NT2/D1 (cell line): Measurements from ENCODE around the gene CYP27A1.
A peak's percentile ranks its signal among the peaks of the same experiment; 100 is the strongest.

Experiments
- DNase-seq: peaks from one replicate; pipeline ENCODE4 v3.0.0-alpha.2; 2011; ENCODE audit warnings: low read depth, low spot score
- H3K27me3 ChIP-seq: 2 replicates; pipeline ENCODE4 v1.6.0; 2011; ENCODE audit warnings: mild to moderate bottlenecking; ENCODE audit not compliant: insufficient read length, insufficient read depth
- H3K36me3 ChIP-seq: 2 replicates; pipeline ENCODE4 v1.6.1; 2011; ENCODE audit warnings: mild to moderate bottlenecking, low read length, mixed read lengths; ENCODE audit not compliant: insufficient read depth, insufficient read length
- H3K4me1 ChIP-seq: 2 replicates; pipeline ENCODE4 v1.5.1; 2011; ENCODE audit not compliant: insufficient read depth, insufficient read length
- H3K4me3 ChIP-seq: 2 replicates; pipeline ENCODE4 v1.5.1; 2011; ENCODE audit warnings: low read depth; ENCODE audit not compliant: insufficient read length
- H3K9ac ChIP-seq: 2 replicates; pipeline ENCODE4 v1.6.0; 2011; ENCODE audit warnings: low read depth; ENCODE audit not compliant: insufficient read length
- H3K9me3 ChIP-seq: 2 replicates; pipeline ENCODE4 v1.5.1; 2011; ENCODE audit warnings: mild to moderate bottlenecking, low read length; ENCODE audit not compliant: insufficient read depth
- SUZ12 ChIP-seq: IDR thresholded peaks from 2 replicates; pipeline ENCODE4 v1.6.1; 2011; ENCODE audit not compliant: insufficient read length, insufficient read depth; ENCODE audit errors: extremely low read depth
- YY1 ChIP-seq: IDR thresholded peaks from 2 replicates; pipeline ENCODE4 v1.6.1; 2011; ENCODE audit not compliant: insufficient read length, insufficient read depth
- ZNF274 ChIP-seq: IDR thresholded peaks from 2 replicates; pipeline ENCODE4 v1.6.1; 2011; ENCODE audit warnings: mild to moderate bottlenecking, low read depth, low read length

Gene CYP27A1

GRCh38 chr2:218850796-218851195, 68.8 kb downstream of the CYP27A1 start:
- no peak for TF ChIP-seq YY1
- TF ChIP-seq ZNF274, result no peak
- TF ChIP-seq SUZ12, result no peak
- H3K4me3 ChIP-seq, result no peak overlapping the region
- H3K27me3 ChIP-seq, result peaks cover 13% of the 10 kb centered on the region
- H3K9ac ChIP-seq, result no peak overlapping the region
- no peak for DNase-seq
- peaks cover 8% of the 10 kb centered on the region; the same call in 1 of the 2 replicates for H3K9me3 ChIP-seq
- H3K36me3 ChIP-seq, result no peaks in the 10 kb centered on the region
- H3K4me1 ChIP-seq, result peaks cover 20% of the 10 kb centered on the region

- H3K27me3 ChIP-seq, result peaks cover 15% of the 10 kb centered on the region
- TF ChIP-seq ZNF274 (no peak), YY1 (no peak)
- DNase-seq, result no peak
- peaks cover 22% of the 10 kb centered on the region for H3K4me1 ChIP-seq
- peaks cover 7% of the 10 kb centered on the region; the same call in 1 of the 2 replicates for H3K9me3 ChIP-seq
- no peaks in the 10 kb centered on the region for H3K36me3 ChIP-seq
- H3K4me3 ChIP-seq, result no peak overlapping the region
- H3K9ac ChIP-seq, result no peak overlapping the region
Measured at GRCh38 chr2:218851286-218851685, 69.3 kb downstream of the CYP27A1 start.

GRCh38 chr2:218852911-218853667, 71.1 kb downstream of the CYP27A1 start:
- Histone ChIP-seq H3K4me3 (no peak overlapping the region), H3K27me3 (peaks cover 30% of the 10 kb centered on the region), H3K4me1 (peaks cover 33% of the 10 kb centered on the region), H3K9ac (peak overlapping the region; percentile 36), H3K9me3 (no peaks in the 10 kb centered on the region), H3K36me3 (no peaks in the 10 kb centered on the region)
- TF ChIP-seq YY1, result no peak
- no peak for TF ChIP-seq SUZ12
- TF ChIP-seq ZNF274, result no peak
- DNase-seq, result peak; percentile 84

GRCh38 chr2:218853766-218854165, 71.8 kb downstream of the CYP27A1 start:
- H3K4me1 ChIP-seq, result peaks cover 40% of the 10 kb centered on the region
- DNase-seq, result no peak

GRCh38 chr2:218854860-218855259, 72.9 kb downstream of the CYP27A1 start:
- TF ChIP-seq ZNF274 (no peak), YY1 (no peak), SUZ12 (no peak)
- peaks cover 41% of the 10 kb centered on the region for H3K4me1 ChIP-seq
- peaks cover 45% of the 10 kb centered on the region for H3K27me3 ChIP-seq
- H3K9ac ChIP-seq, result no peak overlapping the region
- no peak for DNase-seq
- H3K9me3 ChIP-seq, result no peaks in the 10 kb centered on the region
- no peak overlapping the region for H3K4me3 ChIP-seq
- H3K36me3 ChIP-seq, result no peaks in the 10 kb centered on the region

More at GRCh38 chr2:218853766-218854165, 71.8 kb downstream of the CYP27A1 start:
- TF ChIP-seq YY1 (no peak), ZNF274 (no peak), SUZ12 (no peak)
- Histone ChIP-seq H3K27me3 (peaks cover 37% of the 10 kb centered on the region), H3K4me3 (no peak overlapping the region), H3K9me3 (no peaks in the 10 kb centered on the region), H3K36me3 (no peaks in the 10 kb centered on the region), H3K9ac (no peak overlapping the region)

- no peaks in the 10 kb centered on the region for H3K36me3 ChIP-seq
- DNase-seq, result no peak
- H3K9me3 ChIP-seq, result no peaks in the 10 kb centered on the region
- H3K4me1 ChIP-seq, result peaks cover 44% of the 10 kb centered on the region
- H3K9ac ChIP-seq, result no peak overlapping the region
- peaks cover 52% of the 10 kb centered on the region for H3K27me3 ChIP-seq
- TF ChIP-seq SUZ12, result no peak
- no peak for TF ChIP-seq YY1
- no peak for TF ChIP-seq ZNF274
- H3K4me3 ChIP-seq, result no peak overlapping the region
Measured at GRCh38 chr2:218855305-218856166, 73.6 kb downstream of the CYP27A1 start.

- Histone ChIP-seq H3K4me3 (no peak overlapping the region), H3K9ac (no peak overlapping the region), H3K27me3 (peaks cover 54% of the 10 kb centered on the region), H3K36me3 (no peaks in the 10 kb centered on the region), H3K4me1 (peaks cover 45% of the 10 kb centered on the region), H3K9me3 (no peaks in the 10 kb centered on the region)
- TF ChIP-seq YY1 (no peak), SUZ12 (no peak), ZNF274 (no peak)
- no peak for DNase-seq
Measured at GRCh38 chr2:218856167-218856895, 74.4 kb downstream of the CYP27A1 start.
